Measurements from ENCODE around the gene SORBS2. TPM values are rescaled to one million over a fixed set of nuclear protein-coding genes. Genes with fewer than 3 reads are reported as not detected.

Gene SORBS2
- total RNA-seq, 2 experiments from 2014 or later, result not detected

DNA sequence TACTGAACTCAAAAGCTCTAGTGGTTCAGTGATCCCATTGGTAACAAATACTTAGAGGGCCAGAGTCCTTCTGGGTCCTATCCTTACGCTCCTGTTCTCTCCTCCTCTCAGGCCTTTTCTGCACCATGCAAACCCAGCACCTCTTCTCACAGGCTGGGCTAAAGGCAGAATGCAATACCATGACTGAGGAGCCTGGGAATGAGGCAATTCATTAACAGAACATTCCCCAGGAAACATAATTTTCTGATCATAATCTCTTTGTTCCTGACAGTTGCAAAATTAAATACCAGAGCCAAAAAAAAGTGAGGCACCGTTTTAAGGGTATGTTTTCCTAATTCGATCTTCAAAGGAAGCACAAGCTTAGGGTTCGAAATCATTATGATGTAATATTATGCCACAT lies 9.0 kb downstream of the SORBS2 start:
- H3K4me3 Mint-ChIP-seq, result no peak overlapping the region
- H3K27ac Mint-ChIP-seq, result no peak overlapping the region
- no peaks in the 10 kb centered on the region for H3K9me3 Mint-ChIP-seq
- ChIA-PET POLR2A (no interaction called here), CTCF (no interaction called here)
- no peaks in the 10 kb centered on the region for H3K36me3 Mint-ChIP-seq (ENCODE audit: low read depth)
- no peaks in the 10 kb centered on the region for H3K4me1 Mint-ChIP-seq
- no peak for DNase-seq
- H3K27me3 Mint-ChIP-seq, result peaks cover 1% of the 10 kb centered on the region

DNA sequence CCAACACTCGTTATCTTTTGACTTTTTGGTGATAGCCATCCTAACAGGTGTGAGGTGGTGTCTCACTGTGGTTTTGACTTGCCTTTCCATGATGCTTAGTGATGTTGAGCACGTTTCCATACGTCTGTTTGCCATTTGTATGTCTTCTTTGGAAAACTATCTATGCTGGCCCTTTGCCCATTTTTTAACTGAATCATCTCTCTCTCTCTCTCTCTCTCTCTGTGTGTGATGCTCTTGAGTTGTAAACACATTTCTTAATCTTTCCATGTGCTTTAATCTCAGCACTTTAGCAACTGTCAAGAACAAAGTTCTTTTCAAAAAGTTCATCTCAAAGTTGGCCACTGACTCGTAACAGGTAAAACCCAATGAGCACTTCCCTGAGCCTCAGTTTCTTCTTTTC lies 10.5 kb downstream of the SORBS2 start:
- Mint-ChIP-seq H3K4me3 (no peak overlapping the region), H3K36me3 (ENCODE audit: low read depth) (no peaks in the 10 kb centered on the region), H3K27ac (no peak overlapping the region), H3K27me3 (peaks cover 1% of the 10 kb centered on the region), H3K9me3 (no peaks in the 10 kb centered on the region), H3K4me1 (no peaks in the 10 kb centered on the region)
- ChIA-PET POLR2A (no interaction called here), CTCF (no interaction called here)
- no peak for DNase-seq

DNA sequence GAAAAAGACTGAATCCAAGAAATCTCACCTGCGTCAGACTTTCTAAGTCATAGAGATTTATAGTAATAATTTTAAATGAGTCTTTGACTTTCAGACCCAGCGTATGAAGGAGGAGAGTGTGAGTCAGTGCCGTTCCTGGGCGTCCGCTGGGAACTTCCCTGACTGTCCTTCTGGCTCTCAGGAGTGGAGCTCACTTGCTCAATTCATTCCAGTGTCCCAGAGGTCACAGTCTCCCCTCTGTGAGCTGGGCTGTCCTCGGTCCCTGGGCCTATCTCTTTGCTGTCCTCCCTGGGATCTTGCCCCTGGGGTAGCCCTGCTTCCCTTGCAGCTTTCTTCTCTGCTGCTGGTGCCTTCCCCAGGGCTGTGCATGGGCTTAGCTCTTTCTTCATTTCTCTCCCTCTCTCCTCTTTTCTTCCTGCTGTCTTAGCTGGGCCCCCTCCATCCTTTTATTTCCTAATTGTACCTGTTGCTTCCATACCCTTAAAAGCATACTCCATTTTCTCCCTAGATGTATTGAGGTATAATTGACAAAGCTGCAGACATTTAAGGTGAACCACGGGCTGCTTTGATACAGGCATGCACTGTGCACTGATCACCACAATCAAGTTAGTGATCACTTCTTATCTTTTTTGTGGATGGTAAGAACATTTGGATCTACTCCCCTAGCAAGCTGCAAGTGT lies 11.6 kb downstream of the SORBS2 start:
- Mint-ChIP-seq H3K36me3 (ENCODE audit: low read depth) (no peaks in the 10 kb centered on the region), H3K27me3 (peaks cover under 1% of the 10 kb centered on the region), H3K9me3 (no peaks in the 10 kb centered on the region), H3K4me1 (no peaks in the 10 kb centered on the region), H3K4me3 (no peak overlapping the region), H3K27ac (no peak overlapping the region)
- CTCF ChIA-PET, result no interaction called here
- POLR2A ChIA-PET, result no interaction called here
- no peak for DNase-seq

DNA sequence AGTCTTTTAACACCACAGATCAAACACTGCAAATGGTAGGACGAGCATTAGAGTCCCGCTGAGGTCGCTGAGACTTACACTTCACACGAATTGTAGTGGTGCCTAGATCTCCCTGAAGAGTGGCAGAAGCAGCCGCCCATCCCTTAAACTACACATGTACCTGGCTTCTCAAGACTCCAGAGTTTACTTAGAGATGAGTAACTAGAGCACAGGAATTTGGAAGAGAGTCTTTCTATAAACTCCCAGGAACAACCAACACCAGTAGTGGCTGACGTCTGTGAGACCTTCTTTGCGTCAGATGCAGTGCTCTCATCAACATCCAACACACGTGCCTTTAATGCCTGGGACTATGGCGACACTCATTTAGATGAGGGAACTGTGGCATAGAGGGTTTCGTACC lies 12.6 kb downstream of the SORBS2 start:
- Mint-ChIP-seq H3K27ac (no peak overlapping the region), H3K4me1 (no peaks in the 10 kb centered on the region), H3K4me3 (no peak overlapping the region), H3K27me3 (no peaks in the 10 kb centered on the region), H3K36me3 (ENCODE audit: low read depth) (no peaks in the 10 kb centered on the region), H3K9me3 (no peaks in the 10 kb centered on the region)
- POLR2A ChIA-PET, result no interaction called here
- CTCF ChIA-PET, result no interaction called here
- no peak for DNase-seq

DNA sequence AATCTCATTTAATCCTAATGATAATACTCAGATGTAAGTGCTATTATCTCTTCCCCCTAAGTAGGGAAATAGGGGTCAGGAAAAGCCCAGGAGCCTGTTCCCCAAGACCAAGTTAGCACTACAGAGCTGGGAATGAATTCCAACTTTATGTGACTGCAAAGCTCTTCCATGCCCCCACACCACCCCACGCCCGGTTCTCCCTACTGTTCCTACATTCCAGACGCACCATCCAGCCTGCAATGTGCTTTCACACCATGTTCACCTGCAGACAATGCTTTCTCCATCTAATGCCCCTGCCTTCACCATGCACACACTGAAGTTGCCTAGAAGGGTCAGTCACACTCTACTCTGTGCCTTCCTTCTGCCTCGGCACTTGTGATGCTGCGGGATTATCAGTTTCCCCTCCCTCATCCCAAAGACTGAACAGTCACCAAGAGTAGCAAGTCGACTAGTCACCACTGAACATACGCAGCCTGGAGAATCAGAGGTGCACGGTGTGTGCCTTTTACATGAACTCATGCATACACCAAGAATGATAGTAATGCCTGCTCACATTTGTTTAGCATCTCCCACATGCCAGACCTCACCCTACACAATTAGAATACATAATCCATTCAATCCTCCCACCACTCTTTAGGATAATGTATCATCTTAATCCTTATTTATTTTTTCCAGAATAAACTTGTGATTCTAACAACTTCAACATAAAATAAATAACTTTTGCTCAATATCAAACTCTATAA lies 14.2 kb downstream of the SORBS2 start:
- DNase-seq, result no peak
- Mint-ChIP-seq H3K27ac (no peak overlapping the region), H3K36me3 (ENCODE audit: low read depth) (no peaks in the 10 kb centered on the region), H3K9me3 (no peaks in the 10 kb centered on the region), H3K4me1 (no peaks in the 10 kb centered on the region), H3K4me3 (no peak overlapping the region), H3K27me3 (no peaks in the 10 kb centered on the region)
- POLR2A ChIA-PET, result no interaction called here
- CTCF ChIA-PET, result no interaction called here

DNA sequence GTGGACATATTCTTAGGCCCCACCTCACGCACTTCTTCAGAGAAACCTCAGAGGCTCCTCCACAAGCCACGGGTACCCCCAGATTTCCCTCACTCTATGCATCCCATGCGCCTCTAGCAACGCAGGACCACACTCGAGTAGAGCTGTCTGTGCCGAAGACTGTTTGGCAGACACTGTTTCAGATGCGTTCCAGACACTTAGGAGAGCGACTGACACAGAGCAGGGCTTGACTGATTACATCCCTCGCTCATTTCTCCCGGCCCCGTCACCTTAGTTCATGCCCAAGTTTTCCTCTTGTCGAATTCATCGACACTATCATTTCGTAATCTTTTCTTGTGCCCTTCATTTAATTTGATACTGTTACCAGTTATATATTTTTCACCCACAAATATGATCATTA lies 15.0 kb downstream of the SORBS2 start:
- Mint-ChIP-seq H3K9me3 (no peaks in the 10 kb centered on the region), H3K4me1 (no peaks in the 10 kb centered on the region), H3K27me3 (no peaks in the 10 kb centered on the region), H3K4me3 (no peak overlapping the region), H3K36me3 (ENCODE audit: low read depth) (no peaks in the 10 kb centered on the region), H3K27ac (no peak overlapping the region)
- CTCF ChIA-PET, result no interaction called here
- no peak for DNase-seq
- POLR2A ChIA-PET, result no interaction called here

DNA sequence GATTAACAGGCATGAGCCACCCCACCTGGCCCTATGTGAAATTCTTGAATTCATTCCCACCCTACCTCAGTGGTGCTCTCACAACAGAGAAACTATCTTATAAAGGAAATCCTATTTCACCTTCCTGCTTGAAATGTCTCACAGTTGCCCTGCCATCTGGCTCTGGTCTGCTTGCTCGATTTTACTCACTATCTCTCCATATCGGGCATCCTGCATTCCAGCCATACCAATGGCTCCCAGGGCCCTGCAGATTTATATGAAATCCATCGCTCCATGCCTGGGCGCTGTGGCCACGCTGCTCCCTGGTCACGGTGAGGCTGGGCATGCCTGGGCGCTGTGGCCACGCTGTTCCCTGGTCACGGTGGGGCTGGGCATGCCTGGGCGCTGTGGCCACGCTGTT lies 15.8 kb downstream of the SORBS2 start:
- Mint-ChIP-seq H3K9me3 (no peaks in the 10 kb centered on the region), H3K27ac (no peak overlapping the region), H3K36me3 (ENCODE audit: low read depth) (no peaks in the 10 kb centered on the region), H3K27me3 (no peaks in the 10 kb centered on the region), H3K4me1 (no peaks in the 10 kb centered on the region), H3K4me3 (no peak overlapping the region)
- CTCF ChIA-PET, result no interaction called here
- no peak for DNase-seq
- POLR2A ChIA-PET, result no interaction called here

DNA sequence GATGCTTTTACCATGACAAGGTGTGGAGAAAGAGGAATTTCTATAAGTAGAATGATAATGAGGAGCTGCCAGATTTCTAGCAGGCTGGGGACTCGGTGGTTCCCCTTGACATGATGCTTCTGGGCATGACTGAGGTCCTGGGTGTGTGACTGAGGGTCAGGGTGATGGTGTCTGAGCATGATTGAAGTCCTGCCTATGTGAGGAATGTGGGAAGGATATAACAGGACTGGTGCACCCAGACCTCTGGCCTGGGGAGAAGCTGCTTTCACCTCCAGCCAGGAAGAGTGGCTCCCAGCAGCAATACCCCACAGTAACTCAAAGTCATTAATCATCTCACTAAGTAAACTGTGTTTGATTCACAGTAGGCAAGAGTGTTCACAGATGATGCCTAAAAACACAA lies 17.4 kb downstream of the SORBS2 start:
- no peak overlapping the region for H3K4me3 Mint-ChIP-seq
- DNase-seq, result no peak
- no peaks in the 10 kb centered on the region for H3K27me3 Mint-ChIP-seq
- H3K9me3 Mint-ChIP-seq, result no peaks in the 10 kb centered on the region
- CTCF ChIA-PET, result no interaction called here
- POLR2A ChIA-PET, result no interaction called here
- H3K27ac Mint-ChIP-seq, result no peak overlapping the region
- H3K4me1 Mint-ChIP-seq, result no peaks in the 10 kb centered on the region
- H3K36me3 Mint-ChIP-seq (ENCODE audit: low read depth), result no peaks in the 10 kb centered on the region

DNA sequence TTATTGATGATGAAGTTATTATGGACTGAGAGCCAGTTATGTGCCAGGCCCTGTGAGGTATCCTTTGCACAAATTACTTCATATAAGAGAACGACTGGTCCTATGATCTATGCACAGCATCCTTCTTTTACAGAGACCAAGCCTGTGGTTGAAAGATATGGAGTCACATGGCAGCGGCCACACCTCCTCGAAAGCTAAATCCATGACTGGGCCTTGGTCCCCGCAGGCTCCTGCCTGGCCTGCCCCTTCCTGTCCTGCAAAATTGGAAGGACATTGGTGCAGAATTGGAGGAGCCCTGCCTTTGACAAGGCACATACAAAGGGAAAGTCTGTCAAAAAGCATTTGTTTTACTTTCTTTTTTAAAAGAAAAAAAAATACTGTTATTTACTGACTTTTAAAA lies 18.3 kb downstream of the SORBS2 start:
- Mint-ChIP-seq H3K27ac (no peak overlapping the region), H3K9me3 (no peaks in the 10 kb centered on the region), H3K27me3 (no peaks in the 10 kb centered on the region), H3K36me3 (ENCODE audit: low read depth) (no peaks in the 10 kb centered on the region), H3K4me3 (no peak overlapping the region), H3K4me1 (no peaks in the 10 kb centered on the region)
- no peak for DNase-seq
- CTCF ChIA-PET, result no interaction called here
- POLR2A ChIA-PET, result no interaction called here

DNA sequence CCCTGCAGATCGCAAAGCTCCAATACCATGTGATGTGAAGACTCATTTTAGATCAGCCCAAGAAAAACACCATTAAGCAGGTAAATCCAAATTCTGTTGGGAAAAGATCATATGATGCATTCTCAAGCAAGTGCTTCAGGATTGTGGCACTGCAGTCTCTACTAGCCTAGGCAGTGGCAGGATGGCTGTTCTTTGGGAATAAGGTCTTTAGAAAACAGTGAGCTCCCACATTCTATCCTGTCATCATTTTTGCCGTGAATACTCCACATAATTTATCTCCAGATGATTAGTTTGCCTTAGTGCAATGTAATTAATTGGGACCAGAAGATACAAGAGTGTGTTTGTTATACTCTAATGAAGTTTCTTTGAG lies 18.9 kb downstream of the SORBS2 start:
- Mint-ChIP-seq H3K36me3 (ENCODE audit: low read depth) (no peaks in the 10 kb centered on the region), H3K27me3 (no peaks in the 10 kb centered on the region), H3K9me3 (no peaks in the 10 kb centered on the region), H3K4me1 (no peaks in the 10 kb centered on the region), H3K4me3 (no peak overlapping the region), H3K27ac (no peak overlapping the region)
- ChIA-PET POLR2A (no interaction called here), CTCF (no interaction called here)
- no peak for DNase-seq

DNA sequence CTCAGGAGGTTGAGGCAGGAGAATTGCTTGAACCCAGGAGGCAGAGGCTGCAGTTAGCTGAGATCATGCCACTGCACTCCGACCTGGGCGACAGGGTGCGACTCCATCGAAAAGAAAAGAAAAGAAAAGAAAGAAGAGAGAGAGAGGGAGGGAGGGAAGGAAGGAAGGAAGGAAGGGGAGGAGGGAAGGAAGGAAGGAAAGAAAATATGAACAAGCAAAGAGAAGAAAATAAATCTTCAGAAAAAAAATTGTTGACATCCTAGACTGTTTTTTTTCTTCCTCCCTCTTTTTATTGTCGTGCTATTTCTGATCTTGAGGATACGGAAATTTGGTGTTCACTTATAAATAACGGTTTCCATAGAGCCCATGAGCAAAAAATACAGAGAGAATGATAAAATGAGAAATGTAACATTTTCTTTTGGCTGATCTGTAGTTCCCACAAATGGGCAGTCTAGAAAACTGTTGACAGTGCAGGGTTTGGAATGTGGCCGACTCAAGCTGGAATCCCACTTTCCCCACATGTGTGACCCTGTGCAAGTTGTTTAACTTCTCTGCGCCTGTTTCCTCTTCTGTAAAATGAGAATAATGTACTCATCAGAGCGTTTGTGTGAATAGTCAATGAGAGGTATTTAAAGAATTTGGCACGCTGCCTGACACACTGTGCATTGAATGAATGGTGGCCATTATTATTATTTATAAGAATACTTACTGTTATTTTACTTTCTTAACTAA lies 19.4 kb downstream of the SORBS2 start:
- no peak overlapping the region for H3K4me3 Mint-ChIP-seq
- H3K36me3 Mint-ChIP-seq (ENCODE audit: low read depth), result no peaks in the 10 kb centered on the region
- no peak overlapping the region for H3K27ac Mint-ChIP-seq
- H3K4me1 Mint-ChIP-seq, result no peaks in the 10 kb centered on the region
- no peak for DNase-seq
- no peaks in the 10 kb centered on the region for H3K27me3 Mint-ChIP-seq
- POLR2A ChIA-PET, result no interaction called here
- CTCF ChIA-PET, result no interaction called here
- H3K9me3 Mint-ChIP-seq, result no peaks in the 10 kb centered on the region

DNA sequence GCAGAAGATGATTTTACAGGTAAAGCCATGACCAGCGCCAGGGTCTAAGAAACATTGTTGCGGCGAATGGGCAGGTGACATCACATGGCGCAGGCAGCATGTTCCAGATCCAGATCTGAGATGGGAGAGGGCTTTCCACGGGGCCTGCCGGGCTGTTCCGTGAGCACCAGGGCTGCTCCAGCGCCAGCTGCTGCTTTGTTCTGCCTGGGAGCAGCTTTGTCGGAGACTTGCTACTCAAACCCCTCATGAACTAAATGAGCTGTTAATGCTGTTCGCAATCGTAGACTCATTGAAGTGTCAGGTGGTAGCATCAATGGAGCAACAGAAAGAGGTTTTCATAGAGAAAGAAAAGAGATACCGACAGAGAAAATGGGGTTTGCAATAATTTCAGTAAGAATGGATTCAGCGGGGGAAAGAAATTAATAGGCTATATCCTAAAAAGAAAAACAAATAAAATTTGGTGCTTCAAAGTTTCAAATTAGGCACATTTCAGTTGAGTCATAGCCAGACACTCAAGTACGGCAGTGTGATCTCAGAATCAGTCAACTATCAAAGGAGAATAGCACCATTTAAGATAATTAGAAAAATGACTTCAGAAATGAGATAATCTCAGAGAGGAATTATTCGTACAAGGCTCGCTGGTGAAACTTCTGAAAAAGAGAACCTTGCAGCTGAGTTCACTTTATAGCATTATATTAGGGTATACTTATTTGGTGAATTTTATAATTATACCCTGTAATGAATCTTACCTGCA lies 23.9 kb downstream of the SORBS2 start:
- CTCF ChIA-PET, result interaction anchor here (1.3 kb wide), 1 partner anchor 11 kb away, joined by 5 read pairs; no protein-coding TSS in a partner anchor
- Mint-ChIP-seq H3K27me3 (no peaks in the 10 kb centered on the region), H3K4me1 (no peaks in the 10 kb centered on the region), H3K27ac (no peak overlapping the region), H3K4me3 (no peak overlapping the region), H3K36me3 (ENCODE audit: low read depth) (no peaks in the 10 kb centered on the region), H3K9me3 (no peaks in the 10 kb centered on the region)
- POLR2A ChIA-PET, result no interaction called here
- no peak for DNase-seq

DNA sequence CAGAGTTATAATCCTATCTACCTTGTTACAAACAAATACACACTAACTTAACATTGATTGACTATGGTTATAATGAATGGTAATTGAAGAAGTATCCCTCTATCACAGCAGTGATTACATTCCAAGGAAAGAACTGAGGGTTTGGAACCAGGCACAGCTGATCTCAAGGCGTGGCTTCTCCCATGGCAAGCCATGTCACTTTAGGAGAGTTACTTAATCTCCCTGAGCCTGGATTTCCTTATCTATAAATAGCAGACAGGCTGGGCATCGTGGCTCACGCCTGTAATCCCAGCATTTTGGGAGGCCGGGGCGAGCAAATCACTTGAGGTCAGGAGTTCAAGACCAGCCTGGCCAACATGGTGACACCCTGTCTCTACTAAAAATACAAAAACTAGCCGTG lies 25.6 kb downstream of the SORBS2 start:
- POLR2A ChIA-PET, result no interaction called here
- Mint-ChIP-seq H3K36me3 (ENCODE audit: low read depth) (no peaks in the 10 kb centered on the region), H3K27ac (no peak overlapping the region), H3K4me1 (no peaks in the 10 kb centered on the region), H3K4me3 (no peak overlapping the region), H3K9me3 (no peaks in the 10 kb centered on the region), H3K27me3 (no peaks in the 10 kb centered on the region)
- DNase-seq, result no peak
- CTCF ChIA-PET, result no interaction called here

Data from activated CD4-positive, alpha-beta T cell treated with anti-CD3 and anti-CD28 coated beads, Interleukin-2, amount 10 ng/mL, durations not matched to agents 7 days and 5 days (primary cell).